Psoas muscle (tissue), 8 donors: Measurements from ENCODE around the gene BRF1. TPM values are rescaled to one million over a fixed set of nuclear protein-coding genes. Genes with fewer than 3 reads are reported as not detected.
A peak's percentile ranks its signal among the peaks of the same experiment; 100 is the strongest.

Experiments used
- ATAC-seq, 4 donors: fragments of 200-7000 bp; cut with Tn5 transposase; one replicate each; pipeline ENCODE4 v1.9.1; 2020; ENCODE audit warnings: moderate library complexity in 3 of 4, mild to moderate bottlenecking in 2 of 4
- DNase-seq, 2 donors: peaks; one replicate each; pipeline ENCODE4 v3.0.0-alpha.2; 2020
- H3K27ac ChIP-seq: fragments of 200-600 bp; one replicate; pipeline ENCODE4 v1.8.0; 2022
- H3K27me3 ChIP-seq, 3 donors: fragments of 200-600 bp in 1 of 3; one replicate each; pipeline versions ENCODE4 v1.6.1 to v1.8.0; 2013 to 2022; ENCODE audit warnings: low read length in 2 of 3, mild to moderate bottlenecking in 2 of 3, moderate library complexity in 1 of 3; ENCODE audit not compliant: insufficient read depth in 3 of 3
- H3K36me3 ChIP-seq, 2 donors: fragments of 200-600 bp in 1 of 2; one replicate each; pipeline versions ENCODE4 v1.6.1 to v1.8.0; 2013 to 2022; ENCODE audit warnings: low read depth in 1 of 2, mild to moderate bottlenecking in 1 of 2, moderate library complexity in 1 of 2; ENCODE audit not compliant: insufficient read depth in 1 of 2
- H3K4me1 ChIP-seq: fragments of 200-600 bp; one replicate; pipeline ENCODE4 v1.8.0; 2022
- H3K4me3 ChIP-seq: fragments of 200-600 bp; one replicate; pipeline ENCODE4 v1.8.0; 2022; ENCODE audit warnings: mild to moderate bottlenecking
- H3K9me3 ChIP-seq: fragments of 200-600 bp; one replicate; pipeline ENCODE4 v1.8.0; 2022
- WGBS, 3 donors: extraction: QIAGEN DNeasy Blood & Tissue Kit; methylation state at CpG; one replicate each; pipeline versions ENCODE4 v1.1.6 to v1.1.7; 2013; 5-methylcytosine and 5-hydroxymethylcytosine counted together
- intact Hi-C, 2 donors: fragments of 100-400 bp; cut with DNase I; formaldehyde crosslinking; loops; one replicate each; pipeline versions ENCODE4 v1.11.0 to v1.14.2; 2022
- polyA plus RNA-seq, 3 donors: library from polyadenylated mRNA; stranded (reverse); fragments of 200-250 nt; gene quantifications; one replicate each; pipeline ENCODE4 v1.2.3, GENCODE V29; 2013
- total RNA-seq, 4 donors: library from RNA; stranded (reverse); fragmentation: NEBNext Ultra II Directional in 2 of 4; extraction: Animal tissue kit (Norgen Biotek cat#: 25700) in 2 of 4; gene quantifications; one replicate each; pipeline versions ENCODE4 v1.2.1 to v1.2.4, GENCODE V29; 2021 to 2023
- TF ChIP-seq, protein P1 (sequence below): fragments of 200-600 bp; IDR thresholded peaks from one replicate; pipeline ENCODE4 v1.8.0; 2022; ENCODE audit warnings: antibody characterized with exemption
- donor health status: healthy with polysubstance abuse.
- donor health status: DM: no; HTN: no; CAD: no; lungs with moderate emphysema.
- donor health status: Bipolar disorder and iron deficiency.
- donor health status: healthy.
- donor health status: DM: yes; HTN: yes; CAD: no.
- donor health status: DM: no; HTN: no; CAD: no.
- donor health status: DM: no; HTN: no; CAD: no.
- donor health status: DM: yes; HTN: yes; CAD: no.

The BRF1 gene
- total and polyA plus RNA-seq, 7 donors = 12.9 to 26.2 (median 17.1) TPM

DNA sequence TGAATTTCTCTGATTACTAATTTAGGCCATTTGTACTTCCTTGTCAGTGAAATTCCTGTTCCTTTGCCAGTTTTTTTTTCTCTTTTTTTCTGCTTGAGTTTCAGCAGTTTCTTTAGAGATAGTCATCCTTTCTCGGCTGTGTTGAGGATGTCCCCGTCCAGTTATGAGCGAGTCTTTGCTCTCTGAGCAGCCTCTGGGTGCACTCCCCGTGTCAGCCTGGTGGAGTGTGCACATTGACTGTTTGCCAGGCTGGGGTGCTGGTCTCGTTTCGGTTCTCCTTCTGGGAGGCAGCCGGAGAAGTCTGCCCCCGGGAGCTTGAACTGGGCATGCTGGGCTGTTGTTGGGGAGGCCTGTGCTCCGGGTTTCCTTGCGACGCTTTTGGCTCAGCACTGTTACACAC lies 16.7 kb upstream of the BRF1 start:
- ATAC-seq = peak in 1 of 4 donors; percentile 27
- H3K4me3 ChIP-seq = no peak overlapping the region
- peaks cover 24% of the 10 kb centered on the region for H3K4me1 ChIP-seq
- intact Hi-C loops = loop anchor here (5.0 kb wide), 1 partner anchor 35 kb away; no protein-coding TSS in a partner anchor
- H3K27me3 ChIP-seq = no peaks in the 10 kb centered on the region
- DNase-seq = peak; percentile 49 to 76
- WGBS, 3 donors = 38 to 65% (median 44%) methylated on average over 11 of the region's 11 CpGs
- TF ChIP-seq, protein P1, sequence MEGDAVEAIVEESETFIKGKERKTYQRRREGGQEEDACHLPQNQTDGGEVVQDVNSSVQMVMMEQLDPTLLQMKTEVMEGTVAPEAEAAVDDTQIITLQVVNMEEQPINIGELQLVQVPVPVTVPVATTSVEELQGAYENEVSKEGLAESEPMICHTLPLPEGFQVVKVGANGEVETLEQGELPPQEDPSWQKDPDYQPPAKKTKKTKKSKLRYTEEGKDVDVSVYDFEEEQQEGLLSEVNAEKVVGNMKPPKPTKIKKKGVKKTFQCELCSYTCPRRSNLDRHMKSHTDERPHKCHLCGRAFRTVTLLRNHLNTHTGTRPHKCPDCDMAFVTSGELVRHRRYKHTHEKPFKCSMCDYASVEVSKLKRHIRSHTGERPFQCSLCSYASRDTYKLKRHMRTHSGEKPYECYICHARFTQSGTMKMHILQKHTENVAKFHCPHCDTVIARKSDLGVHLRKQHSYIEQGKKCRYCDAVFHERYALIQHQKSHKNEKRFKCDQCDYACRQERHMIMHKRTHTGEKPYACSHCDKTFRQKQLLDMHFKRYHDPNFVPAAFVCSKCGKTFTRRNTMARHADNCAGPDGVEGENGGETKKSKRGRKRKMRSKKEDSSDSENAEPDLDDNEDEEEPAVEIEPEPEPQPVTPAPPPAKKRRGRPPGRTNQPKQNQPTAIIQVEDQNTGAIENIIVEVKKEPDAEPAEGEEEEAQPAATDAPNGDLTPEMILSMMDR = no peak
- no peaks in the 10 kb centered on the region for H3K9me3 ChIP-seq
- peak overlapping the region; percentile 53 for H3K27ac ChIP-seq
- H3K36me3 ChIP-seq = no peaks in the 10 kb centered on the region

DNA sequence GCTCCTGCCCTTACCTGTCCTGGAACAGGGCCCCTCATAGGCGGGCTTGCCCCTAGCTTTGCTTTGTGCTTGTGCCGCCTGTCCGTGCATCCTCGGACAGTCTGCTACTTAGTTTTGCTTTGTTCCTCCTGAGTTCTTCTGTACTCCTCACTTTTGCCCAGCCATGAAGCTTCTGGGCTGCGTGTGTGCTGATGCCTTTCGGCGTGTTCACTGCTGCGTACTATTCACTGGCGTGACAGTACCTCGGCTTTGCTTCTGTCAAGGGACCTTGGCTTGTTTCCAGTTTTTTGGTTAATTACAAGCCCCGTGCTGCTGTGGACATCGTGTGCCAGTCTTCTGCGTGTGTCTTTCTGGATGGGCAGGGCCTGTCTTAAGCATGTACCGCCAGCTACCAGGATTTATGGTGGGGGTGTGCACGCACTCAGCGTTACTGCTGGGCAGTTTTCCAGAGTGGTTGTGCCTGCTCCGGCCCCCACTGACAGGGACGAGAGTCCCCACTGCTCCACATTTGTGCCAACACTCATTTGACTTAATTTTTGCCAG lies 16.2 kb upstream of the BRF1 start:
- intact Hi-C loops = loop anchor here (5.0 kb wide), 1 partner anchor 35 kb away; no protein-coding TSS in a partner anchor
- Histone ChIP-seq H3K4me1 (peaks cover 24% of the 10 kb centered on the region), H3K4me3 (peak overlapping the region; percentile 11), H3K9me3 (no peaks in the 10 kb centered on the region), H3K27ac (peak overlapping the region; percentile 53), H3K27me3 (no peaks in the 10 kb centered on the region), H3K36me3 (no peaks in the 10 kb centered on the region)
- 42 to 52% (median 46%) methylated on average over 17 to 18 of the region's 18 CpGs for WGBS, 3 donors
- TF ChIP-seq, protein P1 = no peak
- peak in 2 of 4 donors; percentile 36 to 59 for ATAC-seq
- DNase-seq = peak in 1 of 2 donors; percentile 68

DNA sequence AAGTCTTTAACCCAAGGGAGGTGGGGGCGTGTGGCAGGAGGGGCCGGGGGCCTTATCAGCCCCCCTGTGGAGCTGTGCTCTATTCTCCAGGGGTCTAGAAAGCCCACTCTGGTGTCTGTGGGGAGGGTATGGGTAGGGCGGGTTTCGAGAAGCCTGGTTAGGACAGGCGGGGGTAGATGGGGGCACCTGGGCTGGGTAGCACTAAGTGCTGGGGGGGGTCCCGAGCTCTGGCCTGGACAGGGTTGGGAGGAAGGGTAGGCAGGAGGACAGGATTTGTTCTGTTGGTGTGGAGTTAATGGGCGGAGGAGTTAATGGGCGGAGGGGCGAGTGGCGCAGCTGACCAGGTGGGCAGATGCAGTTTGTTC lies 15.8 kb upstream of the BRF1 start:
- H3K27me3 ChIP-seq = no peaks in the 10 kb centered on the region
- intact Hi-C loops = loop anchor here (5.0 kb wide), 1 partner anchor 36 kb away; no protein-coding TSS in a partner anchor
- WGBS, 3 donors = 86 to 89% (median 86%) methylated on average over 10 of the region's 10 CpGs
- peak overlapping the region; percentile 86 for H3K27ac ChIP-seq
- H3K4me3 ChIP-seq = peak overlapping the region; percentile 84
- no peaks in the 10 kb centered on the region for H3K9me3 ChIP-seq
- TF ChIP-seq, protein P1 = no peak
- no peaks in the 10 kb centered on the region for H3K36me3 ChIP-seq
- no peak for ATAC-seq
- peaks cover 24% of the 10 kb centered on the region for H3K4me1 ChIP-seq
- DNase-seq = no peak

DNA sequence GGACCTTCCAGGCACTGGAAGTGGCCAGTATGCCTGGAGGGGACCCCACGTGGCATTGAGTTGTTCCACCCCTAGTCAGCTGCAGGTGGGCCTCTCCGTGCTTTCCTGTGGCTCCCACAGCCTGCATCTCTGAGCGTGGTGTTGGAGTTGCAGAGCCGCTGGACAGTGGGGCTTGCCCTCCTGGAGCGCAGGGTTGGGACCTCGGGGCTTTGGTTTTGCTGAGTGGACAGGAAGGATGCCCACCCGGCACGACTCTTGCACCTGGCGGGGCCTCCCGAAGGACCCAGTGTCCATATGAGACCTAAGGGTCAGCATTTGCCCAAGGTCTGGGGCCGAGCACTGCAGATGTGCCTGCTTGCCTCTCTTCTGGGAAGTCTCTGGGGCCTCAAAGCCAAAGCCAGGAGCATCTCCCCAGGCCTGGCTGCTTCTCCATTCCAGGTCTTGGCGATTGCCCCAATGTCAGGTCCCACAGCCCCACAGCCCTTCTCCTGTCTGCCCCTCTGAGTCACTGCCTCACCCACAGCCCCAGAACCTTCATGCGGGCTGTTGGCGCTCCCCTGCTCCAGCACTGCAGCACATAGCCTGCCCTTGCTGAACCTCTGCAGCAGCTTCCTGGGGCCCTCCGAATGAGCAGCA lies 15.3 kb upstream of the BRF1 start:
- H3K4me3 ChIP-seq = peak overlapping the region; percentile 84
- TF ChIP-seq, protein P1 = no peak
- H3K27me3 ChIP-seq = no peaks in the 10 kb centered on the region
- WGBS, 3 donors = 48 to 60% (median 51%) methylated on average over 15 of the region's 15 CpGs
- no peak for DNase-seq
- no peaks in the 10 kb centered on the region for H3K36me3 ChIP-seq
- H3K4me1 ChIP-seq = peaks cover 24% of the 10 kb centered on the region
- H3K27ac ChIP-seq = peak overlapping the region; percentile 86
- intact Hi-C loops = loop anchor here (5.0 kb wide), 1 partner anchor 36 kb away; no protein-coding TSS in a partner anchor
- ATAC-seq = peak in 1 of 4 donors; percentile 19
- H3K9me3 ChIP-seq = no peaks in the 10 kb centered on the region
